Motor neuron (in vitro differentiated cells): Measurements from ENCODE around the gene AMT. TPM values are rescaled to one million over a fixed set of nuclear protein-coding genes. Genes with fewer than 3 reads are reported as not detected.

Experiments
- ATAC-seq, 8 experiments: fragments of 200-7000 bp; cut with Tn5 transposase; replicated peaks in 6 of 8; 2 replicates each; pipeline ENCODE4 v1.8.0; 2021; ENCODE audit warnings: mild to moderate bottlenecking in 8 of 8, moderate library complexity in 8 of 8
- H3K27ac ChIP-seq, 2 donors: fragments of 250-450 bp; sonication (Bioruptor Pico); 2 replicates each; pipeline ENCODE4 v1.9.0; 2021; ENCODE audit warnings: antibody characterized with exemption in 2 of 2, mild to moderate bottlenecking in 2 of 2, moderate library complexity in 1 of 2
- H3K4me1 ChIP-seq, 2 donors: fragments of 250-450 bp; sonication (Bioruptor Pico); replicated peaks in 1 of 2; 2 replicates each; pipeline ENCODE4 v1.6.1; 2021; ENCODE audit warnings: antibody characterized with exemption in 2 of 2, mild to moderate bottlenecking in 2 of 2, moderate library complexity in 1 of 2
- H3K4me3 ChIP-seq, 5 donors: fragments of 250-450 bp; sonication (Bioruptor Pico); 2 replicates each; pipeline ENCODE4 v1.9.0; 2021; ENCODE audit warnings: antibody characterized with exemption in 5 of 5, mild to moderate bottlenecking in 5 of 5, moderate library complexity in 4 of 5
- WGBS, 10 experiments: fragments of 450-650 bp; shearing (Covaris generic); methylation state at CpG; one replicate each; pipeline ENCODE4 v1.0.0; 2022; 5-methylcytosine and 5-hydroxymethylcytosine counted together
- in situ Hi-C, 9 experiments: fragments of 400-800 bp; cut with MboI; loops; one replicate each; pipeline ENCODE4 v1.15.0; 2021; ENCODE audit warnings: low sequenced_read_pairs in 9 of 9, low pct_unique_long_range_greater_than_20kb in 2 of 9; ENCODE audit not compliant: unreplicated experiment in 9 of 9
- total RNA-seq, 8 experiments: library from RNA; unstranded; fragments of 300-600 nt; gene quantifications; 2 replicates each; pipeline versions ENCODE4 v1.2.3 to v1.2.4, GENCODE V29; 2022

AMT gene
- 10 to 100 TPM in 5 of 8 experiments, 1 to 10 TPM in 3; 2.4 to 16.1 (median 11.4) TPM for total RNA-seq

GRCh38 chr3:49422379-49423248, at the start of gene AMT:
Gene AMT, minus strand, starts transcription at chr3:49422473. Its CDS starts 23 bp downstream, at chr3:49422450.
- WGBS, 10 experiments = 50 to 100% (median 93%) methylated on average over 1 to 4 of the region's 25 CpGs; no CpG with 5 or more reads in 5 of the 10 experiments
- Histone ChIP-seq H3K4me3 (peak within 1 kb of the TSS; percentile 34 to 48 (median 38)), H3K27ac (peak within 1 kb of the TSS; percentile 54 to 60), H3K4me1 (no peaks in the 10 kb centered on the region)
- peak in 6 of 8 experiments; percentile 59 to 96 (median 90) for ATAC-seq
- in situ Hi-C loops = no loop called here

- H3K4me1 ChIP-seq = peaks cover 14 to 16% of the 10 kb centered on the region in 2 donors
- peak overlapping the region; percentile 61 to 97 (median 72) for H3K4me3 ChIP-seq
- no peak for ATAC-seq
- 0 to 7% (median 2%) methylated on average over 2 to 11 of the region's 23 CpGs for WGBS, 10 experiments
- in situ Hi-C loops = no loop called here
- peak overlapping the region; percentile 71 to 93 for H3K27ac ChIP-seq
Observed at GRCh38 chr3:49470714-49471420, 48.6 kb upstream of the AMT start.

GRCh38 chr3:49469936-49470713, 47.9 kb upstream of the AMT start, which contains the start of gene DAG1:
Gene DAG1, plus strand, starts transcription at chr3:49470267. Its CDS starts 40,268 bp downstream, at chr3:49510535.
- peak; percentile 77 to 92 (median 90) for ATAC-seq
- WGBS, 10 experiments = 0% methylated on average over 1 to 4 of the region's 108 CpGs; no CpG with 5 or more reads in 6 of the 10 experiments
- Histone ChIP-seq H3K27ac (peak within 1 kb of the TSS; percentile 81 to 93), H3K4me1 (peaks cover 14 to 18% of the 10 kb centered on the region in 2 donors), H3K4me3 (peak within 1 kb of the TSS; percentile 61 to 97 (median 72))
- in situ Hi-C loops = no loop called here

GRCh38 chr3:49469037-49469935, 47.0 kb upstream of the AMT start:
- WGBS, 10 experiments = 0 to 40% (median 0%) methylated on average over 1 to 8 of the region's 23 CpGs; no CpG with 5 or more reads in 2 of the 10 experiments
- in situ Hi-C loops = no loop called here
- Histone ChIP-seq H3K27ac (peak overlapping the region; percentile 81 to 88), H3K4me1 (peaks cover 14 to 18% of the 10 kb centered on the region in 2 donors), H3K4me3 (peak overlapping the region; percentile 42 to 97 (median 72))
- peak; percentile 31 to 61 (median 44) for ATAC-seq

GRCh38 chr3:49466085-49466484, 43.8 kb upstream of the AMT start:
- Histone ChIP-seq H3K27ac (no peak overlapping the region), H3K4me1 (peaks cover 20 to 26% of the 10 kb centered on the region in 2 donors), H3K4me3 (no peak overlapping the region)
- in situ Hi-C loops = no loop called here
- no peak for ATAC-seq
- WGBS, 10 experiments = 33 to 86% (median 52%) methylated on average over 1 to 2 of the region's 2 CpGs; no CpG with 5 or more reads in 7 of the 10 experiments

- in situ Hi-C loops = no loop called here
- H3K4me1 ChIP-seq = peaks cover 20 to 33% of the 10 kb centered on the region in 2 donors
- no peak overlapping the region for H3K4me3 ChIP-seq
- WGBS, 10 experiments = 73 to 94% (median 80%) methylated on average over 1 to 11 of the region's 18 CpGs; no CpG with 5 or more reads in 3 of the 10 experiments
- ATAC-seq = no peak
- H3K27ac ChIP-seq = no peak overlapping the region
Observed at GRCh38 chr3:49465270-49466034, 43.2 kb upstream of the AMT start.

- ATAC-seq = peak; percentile 12 to 89 (median 84)
- in situ Hi-C loops = no loop called here
- Histone ChIP-seq H3K4me1 (peaks cover 16 to 41% of the 10 kb centered on the region in 2 donors), H3K27ac (peak overlapping the region in 1 of 2 donors; percentile 51), H3K4me3 (no peak overlapping the region)
- WGBS, 10 experiments = 20 to 75% (median 46%) methylated on average over 1 to 3 of the region's 3 CpGs; no CpG with 5 or more reads in 3 of the 10 experiments
Observed at GRCh38 chr3:49462222-49462621, 39.9 kb upstream of the AMT start.

GRCh38 chr3:49461443-49462171, 39.3 kb upstream of the AMT start:
- peak overlapping the region in 1 of 2 donors; percentile 51 for H3K27ac ChIP-seq
- WGBS, 10 experiments = 0 to 17% (median 7%) methylated on average over 1 of the region's 1 CpG; no CpG with 5 or more reads in 4 of the 10 experiments

GRCh38 chr3:49460956-49461355, 38.7 kb upstream of the AMT start:
- Histone ChIP-seq H3K4me1 (peaks cover 16 to 41% of the 10 kb centered on the region in 2 donors), H3K4me3 (no peak overlapping the region), H3K27ac (peak overlapping the region in 1 of 2 donors; percentile 42)
- 60 to 83% (median 75%) methylated on average over 2 to 3 of the region's 4 CpGs; no CpG with 5 or more reads in 7 of the 10 experiments for WGBS, 10 experiments
- no peak for ATAC-seq
- in situ Hi-C loops = no loop called here

More at GRCh38 chr3:49461443-49462171, 39.3 kb upstream of the AMT start:
- Histone ChIP-seq H3K4me1 (peaks cover 16 to 41% of the 10 kb centered on the region in 2 donors), H3K4me3 (no peak overlapping the region)
- ATAC-seq = peak in 7 of 8 experiments; percentile 28 to 82 (median 41)
- in situ Hi-C loops = no loop called here

- peaks cover 16 to 38% of the 10 kb centered on the region in 2 donors for H3K4me1 ChIP-seq
- no peak for ATAC-seq
- 20 to 100% (median 60%) methylated on average over 1 of the region's 2 CpGs; no CpG with 5 or more reads in 5 of the 10 experiments for WGBS, 10 experiments
- no peak overlapping the region for H3K4me3 ChIP-seq
- no peak overlapping the region for H3K27ac ChIP-seq
- in situ Hi-C loops = no loop called here
Observed at GRCh38 chr3:49460188-49460890, 38.1 kb upstream of the AMT start.
